ENCODE results near the gene PPP2R3C.
"Not testable (repeated sequence)": the region's sequence is repeated elsewhere in the genome, so short reads cannot be mapped to it uniquely, and the experiment has no call there.

The PPP2R3C gene

GRCh38 chr14:35065731-35066130 is 56.1 kb downstream of the PPP2R3C start:
- DNase-seq, result not testable (repeated sequence)

DNA sequence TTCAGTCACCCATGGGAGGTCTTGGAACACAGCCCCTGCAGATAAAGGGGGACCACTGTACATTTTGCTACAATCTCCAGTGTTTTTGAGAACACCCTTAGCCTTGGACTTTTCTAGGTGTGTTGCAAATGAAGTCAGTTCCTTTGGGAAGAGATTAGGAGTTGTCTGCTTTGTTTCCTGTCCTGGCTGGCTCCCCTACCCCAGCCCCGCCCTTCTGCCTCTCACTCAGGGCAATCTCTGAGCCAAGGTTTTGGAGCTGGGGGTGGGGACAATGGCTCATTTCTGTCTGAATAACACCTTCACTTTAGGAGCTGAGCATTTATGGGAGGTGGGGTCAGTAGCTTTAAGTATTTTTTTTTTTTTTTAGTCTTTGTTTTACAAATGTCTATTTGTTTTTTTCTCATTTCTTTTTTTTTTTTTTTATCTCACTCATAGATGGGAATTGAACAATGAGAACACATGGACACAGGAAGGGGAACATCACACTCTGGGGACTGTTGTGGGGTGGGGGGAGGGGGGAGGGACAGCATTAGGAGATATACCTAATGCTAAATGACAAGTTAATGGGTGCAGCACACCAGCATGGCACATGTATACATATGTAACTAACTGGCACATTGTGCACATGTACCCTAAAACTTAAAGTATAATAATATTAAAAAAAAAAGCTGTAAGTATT is 60.5 kb downstream of the PPP2R3C start:
- not testable (repeated sequence) for DNase-seq

GRCh38 chr14:35052637-35053036 is 69.2 kb downstream of the PPP2R3C start:
- no peak for DNase-seq

GRCh38 chr14:35051796-35052195 is 70.0 kb downstream of the PPP2R3C start:
- DNase-seq, result no peak

GRCh38 chr14:35050652-35051051 is 71.1 kb downstream of the PPP2R3C start:
- no peak for DNase-seq

GRCh38 chr14:35047976-35048513 is 73.7 kb downstream of the PPP2R3C start:
- DNase-seq, result no peak

GRCh38 chr14:35046751-35047536 is 74.8 kb downstream of the PPP2R3C start:
- DNase-seq, result peak in 24 of 58 donors; percentile 4 to 74 (median 52)

GRCh38 chr14:35046048-35046750 is 75.6 kb downstream of the PPP2R3C start, which contains the start of gene FAM177A1:
TSS of gene FAM177A1 (plus strand) at chr14:35046272. CDS start at chr14:35046464, 192 bp downstream.
- peak; percentile 67 to 99 (median 97) for DNase-seq

GRCh38 chr14:35045798-35046047 is 76.1 kb downstream of the PPP2R3C start:
- no peak for DNase-seq

- peak in 1 of 58 donors; percentile 3 for DNase-seq
Measured at GRCh38 chr14:35044939-35045797, 76.6 kb downstream of the PPP2R3C start.

- no peak for DNase-seq
Measured at GRCh38 chr14:35043046-35043445, 78.7 kb downstream of the PPP2R3C start.

- no peak for DNase-seq
Measured at GRCh38 chr14:35042632-35043031, 79.2 kb downstream of the PPP2R3C start.

DNA sequence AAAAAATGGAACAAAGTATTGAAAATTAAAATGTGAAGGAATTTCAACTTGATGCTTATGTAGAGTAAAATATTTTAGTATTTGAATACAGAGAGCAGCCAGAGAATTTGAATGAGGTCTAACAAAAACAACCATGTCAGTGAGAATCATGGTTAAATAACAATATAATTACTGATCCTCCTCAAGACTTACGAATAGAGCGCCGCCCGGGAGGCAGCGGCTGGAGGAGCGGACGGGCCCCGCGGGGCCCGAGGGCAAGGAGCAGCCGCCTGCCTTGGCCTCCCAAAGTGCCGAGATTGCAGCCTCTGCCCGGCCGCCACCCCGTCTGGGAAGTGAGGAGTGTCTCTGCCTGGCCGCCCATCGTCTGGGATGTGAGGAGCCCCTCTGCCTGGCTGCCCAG is 83.5 kb downstream of the PPP2R3C start:
- not testable (repeated sequence) for DNase-seq

Measured in anterior cingulate cortex (tissue), 58 donors.